Mucosa of rectum (tissue), 2 donors: ENCODE measurements around the gene PAXX.
A peak's percentile ranks its signal among the peaks of the same experiment; 100 is the strongest.

Experiments
- H3K27ac ChIP-seq, 2 donors: one replicate each; pipeline ENCODE4 v1.7.0; 2013; ENCODE audit warnings: inconsistent platforms in 2 of 2, low read depth in 2 of 2, low read length in 2 of 2
- H3K27me3 ChIP-seq, 2 donors: one replicate each; pipeline ENCODE4 v1.7.0; 2013; ENCODE audit warnings: low read length in 2 of 2; ENCODE audit not compliant: control insufficient read depth in 2 of 2, insufficient read depth in 2 of 2
- H3K36me3 ChIP-seq, 2 donors: one replicate each; pipeline ENCODE4 v1.7.0; 2013; ENCODE audit warnings: low read length in 2 of 2; ENCODE audit not compliant: control insufficient read depth in 2 of 2, insufficient read depth in 2 of 2
- H3K4me1 ChIP-seq, 2 donors: one replicate each; pipeline ENCODE4 v1.7.0; 2013; ENCODE audit warnings: low read length in 2 of 2, mild to moderate bottlenecking in 1 of 2; ENCODE audit not compliant: control insufficient read depth in 2 of 2, insufficient read depth in 2 of 2
- H3K4me3 ChIP-seq, 2 donors: one replicate each; pipeline ENCODE4 v1.7.0; 2013; ENCODE audit warnings: low read length in 2 of 2
- H3K9ac ChIP-seq, 2 donors: one replicate each; pipeline ENCODE4 v1.7.0; 2013; ENCODE audit warnings: low read length in 2 of 2, low read depth in 1 of 2, mild to moderate bottlenecking in 1 of 2
- H3K9me3 ChIP-seq, 2 donors: one replicate each; pipeline ENCODE4 v1.7.0; 2013; ENCODE audit warnings: low read length in 2 of 2; ENCODE audit not compliant: control insufficient read depth in 2 of 2
- donor health status: healthy.
- donor health status: Normal muscosa, but diverticular disease.

The PAXX gene

GRCh38 chr9:136960212-136960937, 31.8 kb upstream of the PAXX start:
- Histone ChIP-seq H3K27ac (no peak overlapping the region), H3K4me1 (peaks cover 8 to 10% of the 10 kb centered on the region in 2 donors), H3K36me3 (no peaks in the 10 kb centered on the region), H3K4me3 (no peak overlapping the region), H3K9me3 (no peaks in the 10 kb centered on the region), H3K9ac (no peak overlapping the region), H3K27me3 (no peaks in the 10 kb centered on the region)

- no peak overlapping the region for H3K4me3 ChIP-seq
- no peaks in the 10 kb centered on the region for H3K36me3 ChIP-seq
- H3K9me3 ChIP-seq: no peaks in the 10 kb centered on the region
- H3K4me1 ChIP-seq: peaks cover 8 to 10% of the 10 kb centered on the region in 2 donors
- no peak overlapping the region for H3K27ac ChIP-seq
- no peak overlapping the region for H3K9ac ChIP-seq
- no peaks in the 10 kb centered on the region for H3K27me3 ChIP-seq
Observed at GRCh38 chr9:136960938-136961275, 31.3 kb upstream of the PAXX start.

- no peak overlapping the region for H3K27ac ChIP-seq
Observed at GRCh38 chr9:136961279-136962065, 30.8 kb upstream of the PAXX start.

GRCh38 chr9:136962163-136962562, 30.1 kb upstream of the PAXX start:
- Histone ChIP-seq H3K4me1 (peaks cover 8 to 10% of the 10 kb centered on the region in 2 donors), H3K4me3 (no peak overlapping the region), H3K27ac (no peak overlapping the region), H3K36me3 (no peaks in the 10 kb centered on the region), H3K9ac (no peak overlapping the region), H3K9me3 (no peaks in the 10 kb centered on the region), H3K27me3 (no peaks in the 10 kb centered on the region)

More at GRCh38 chr9:136961279-136962065, 30.8 kb upstream of the PAXX start:
- no peak overlapping the region for H3K9ac ChIP-seq
- H3K4me1 ChIP-seq: peaks cover 8 to 10% of the 10 kb centered on the region in 2 donors
- no peak overlapping the region for H3K4me3 ChIP-seq
- H3K27me3 ChIP-seq: no peaks in the 10 kb centered on the region
- no peaks in the 10 kb centered on the region for H3K9me3 ChIP-seq
- H3K36me3 ChIP-seq: no peaks in the 10 kb centered on the region

GRCh38 chr9:136962701-136963248, 29.4 kb upstream of the PAXX start:
- Histone ChIP-seq H3K9ac (no peak overlapping the region), H3K27ac (no peak overlapping the region), H3K36me3 (no peaks in the 10 kb centered on the region), H3K4me1 (peaks cover 8 to 10% of the 10 kb centered on the region in 2 donors), H3K4me3 (no peak overlapping the region), H3K9me3 (no peaks in the 10 kb centered on the region), H3K27me3 (no peaks in the 10 kb centered on the region)

GRCh38 chr9:136963341-136963740, 28.9 kb upstream of the PAXX start:
- Histone ChIP-seq H3K9ac (no peak overlapping the region), H3K4me1 (peaks cover 8 to 10% of the 10 kb centered on the region in 2 donors), H3K9me3 (no peaks in the 10 kb centered on the region), H3K27ac (no peak overlapping the region), H3K4me3 (no peak overlapping the region), H3K27me3 (no peaks in the 10 kb centered on the region), H3K36me3 (no peaks in the 10 kb centered on the region)

GRCh38 chr9:136963751-136964150, 28.5 kb upstream of the PAXX start:
- H3K36me3 ChIP-seq: no peaks in the 10 kb centered on the region
- H3K27ac ChIP-seq: peak overlapping the region in 1 of 2 donors; percentile 9
- H3K27me3 ChIP-seq: no peaks in the 10 kb centered on the region
- H3K4me3 ChIP-seq: no peak overlapping the region
- H3K9ac ChIP-seq: peak overlapping the region in 1 of 2 donors; percentile 58
- H3K9me3 ChIP-seq: no peaks in the 10 kb centered on the region
- peaks cover 8 to 10% of the 10 kb centered on the region in 2 donors for H3K4me1 ChIP-seq

GRCh38 chr9:136964171-136964689, 28.0 kb upstream of the PAXX start:
- Histone ChIP-seq H3K9me3 (no peaks in the 10 kb centered on the region), H3K27ac (peak overlapping the region; percentile 58 to 78), H3K4me3 (peak overlapping the region in 1 of 2 donors; percentile 30), H3K9ac (peak overlapping the region; percentile 24 to 58), H3K27me3 (no peaks in the 10 kb centered on the region), H3K36me3 (no peaks in the 10 kb centered on the region), H3K4me1 (peaks cover 8 to 10% of the 10 kb centered on the region in 2 donors)

- Histone ChIP-seq H3K36me3 (no peaks in the 10 kb centered on the region), H3K9ac (peak overlapping the region; percentile 24 to 58), H3K9me3 (no peaks in the 10 kb centered on the region), H3K27me3 (no peaks in the 10 kb centered on the region), H3K4me3 (peak overlapping the region in 1 of 2 donors; percentile 30), H3K4me1 (peaks cover 8 to 10% of the 10 kb centered on the region in 2 donors), H3K27ac (peak overlapping the region; percentile 58 to 78)
Observed at GRCh38 chr9:136964833-136965422, 27.3 kb upstream of the PAXX start.
